AG10803 (cell line): ENCODE data around the gene WTIP.

ENCODE experiments used
- DNase-seq: peaks from one replicate; pipeline ENCODE4 v3.0.0; 2010; ENCODE audit warnings: low read depth
- H3K4me3 ChIP-seq: 2 replicates; pipeline ENCODE4 v1.5.1; 2011; ENCODE audit warnings: mild to moderate bottlenecking, low read length, control low read depth
- CTCF ChIP-seq: conservative IDR thresholded peaks from 2 replicates; pipeline ENCODE4 v1.5.1; 2011; ENCODE audit warnings: mild to moderate bottlenecking, low read length, control low read depth, inconsistent platforms

Gene WTIP

GRCh38 chr19:34525001-34525400 is 43.4 kb downstream of the WTIP start:
- DNase-seq, result no peak
- no peak for TF ChIP-seq CTCF
- no peak overlapping the region for H3K4me3 ChIP-seq

GRCh38 chr19:34534206-34534605 is 52.6 kb downstream of the WTIP start:
- TF ChIP-seq CTCF, result no peak
- DNase-seq, result no peak
- H3K4me3 ChIP-seq, result no peak overlapping the region

GRCh38 chr19:34539396-34539795 is 57.8 kb downstream of the WTIP start:
- DNase-seq, result no peak
- H3K4me3 ChIP-seq, result no peak overlapping the region
- TF ChIP-seq CTCF, result no peak

GRCh38 chr19:34540811-34541557 is 59.4 kb downstream of the WTIP start:
- no peak for TF ChIP-seq CTCF
- DNase-seq, result no peak
- no peak overlapping the region for H3K4me3 ChIP-seq

GRCh38 chr19:34549833-34550232 is 68.3 kb downstream of the WTIP start:
- H3K4me3 ChIP-seq, result no peak overlapping the region
- no peak for DNase-seq
- TF ChIP-seq CTCF, result no peak

GRCh38 chr19:34555447-34555846 is 73.9 kb downstream of the WTIP start:
- TF ChIP-seq CTCF, result peak; percentile 20; the same call in 1 of the 2 replicates
- peak; percentile 3 for DNase-seq
- no peak overlapping the region for H3K4me3 ChIP-seq

- TF ChIP-seq CTCF, result peak; percentile 35
- peak; percentile 25 for DNase-seq
- no peak overlapping the region for H3K4me3 ChIP-seq
Measured at GRCh38 chr19:34556488-34556887, 74.9 kb downstream of the WTIP start.
